GM12878 (cell line): ENCODE results near the gene CCDC12. TPM values are rescaled to one million over a fixed set of nuclear protein-coding genes. Genes with fewer than 3 reads are reported as not detected.

Experiments
- ATAC-seq: fragments of 200-7000 bp; cut with Tn5 transposase; 3 replicates; pipeline ENCODE4 v1.9.1; 2020; ENCODE audit warnings: mild to moderate bottlenecking, moderate library complexity
- BruUV-seq: library from RNA; stranded (reverse); fragments of 400-500 nt; replicated peaks from 2 replicates; lab custom pipeline; 2021; lab: Mats Ljungman, UMichigan
- CTCF ChIA-PET: fragments of 300-600 bp; sonication (Branson Sonifier 250); formaldehyde crosslinking; extraction: SDS; loops from one replicate; lab custom pipeline; 2021; ENCODE audit warnings: inconsistent platforms; lab: Yijun Ruan, JAX
- POLR2A ChIA-PET: fragments of 350-600 bp; formaldehyde crosslinking; extraction: SDS; loops from one replicate; lab custom pipeline; 2021; ENCODE audit warnings: inconsistent platforms; lab: Charles Lee
- RAD21 ChIA-PET: fragments of 300-600 bp; sonication (Branson Sonifier 250); formaldehyde crosslinking; loops from one replicate; lab custom pipeline; 2023; ENCODE audit warnings: antibody characterized with exemption; ENCODE audit not compliant: unreplicated experiment; lab: Charles Lee
- SMC1A ChIA-PET: fragments of 300-600 bp; sonication (Branson Sonifier 250); formaldehyde crosslinking; loops from one replicate; lab custom pipeline; 2023; ENCODE audit not compliant: unreplicated experiment, uncharacterized antibody; lab: Charles Lee
- DNase-seq: peaks from one replicate; pipeline ENCODE4 v3.0.0-alpha.2; 2011; ENCODE audit warnings: low read depth, low spot score
- FAIRE-seq: peaks from 3 replicates; lab custom pipeline; 2011; peaks lifted over from hg19 to GRCh38; lab: Jason Lieb, UNC
- H2AFZ ChIP-seq: 2 replicates; pipeline ENCODE4 v1.6.0; 2011; ENCODE audit warnings: low read depth, low read length, control low read depth; ENCODE audit not compliant: control insufficient read depth
- H3K27ac ChIP-seq: 2 replicates; pipeline ENCODE4 v1.5.1; 2011; ENCODE audit warnings: control low read depth; ENCODE audit not compliant: control insufficient read depth, insufficient read depth
- H3K27me3 ChIP-seq, 2 experiments: replicated peaks in 1 of 2; 2 replicates each; pipeline versions ENCODE4 v1.6.0 to v1.6.1; 2011; ENCODE audit warnings: low read length in 1 of 2; ENCODE audit not compliant: control insufficient read depth in 2 of 2, insufficient read depth in 2 of 2
- H3K36me3 ChIP-seq, 2 experiments: 2 replicates each; pipeline ENCODE4 v1.5.1; 2011; ENCODE audit warnings: low read length in 1 of 2; ENCODE audit not compliant: control insufficient read depth in 2 of 2, insufficient read depth in 2 of 2
- H3K4me1 ChIP-seq: 2 replicates; pipeline ENCODE4 v1.6.1; 2011; ENCODE audit warnings: mild to moderate bottlenecking, low read length, moderate library complexity, mixed read lengths; ENCODE audit not compliant: control insufficient read depth, insufficient read depth
- H3K4me2 ChIP-seq: 2 replicates; pipeline ENCODE4 v1.6.0; 2011; ENCODE audit warnings: control low read depth; ENCODE audit not compliant: control insufficient read depth, insufficient read depth
- H3K4me3 ChIP-seq: fragments of 200-600 bp; sonication (generic); 2 replicates; pipeline ENCODE4 v1.5.1; 2016
- H3K79me2 ChIP-seq: 2 replicates; pipeline ENCODE4 v1.6.0; 2011; ENCODE audit warnings: low read length; ENCODE audit not compliant: control insufficient read depth, insufficient read depth
- H3K9ac ChIP-seq: 2 replicates; pipeline ENCODE4 v1.8.0; 2011; ENCODE audit warnings: low read length, control low read depth, mixed read lengths; ENCODE audit not compliant: control insufficient read depth, insufficient read depth
- H3K9me3 ChIP-seq: replicated peaks from 3 replicates; pipeline ENCODE4 v1.5.1; 2011; ENCODE audit warnings: mild to moderate bottlenecking, low read length; ENCODE audit not compliant: control insufficient read depth, insufficient read depth
- H4K20me1 ChIP-seq: 2 replicates; pipeline ENCODE4 v1.6.0; 2011; ENCODE audit not compliant: control insufficient read depth, insufficient read depth
- CUX1 ChIP-seq: IDR thresholded peaks from 2 replicates; pipeline ENCODE4 v1.6.1; 2012; ENCODE audit warnings: improper control_type of control experiment, low read depth, low read length; ENCODE audit not compliant: insufficient replicate concordance
- E2F4 ChIP-seq: IDR thresholded peaks from 2 replicates; pipeline ENCODE4 v1.6.1; 2012; ENCODE audit warnings: low read depth, low read length, improper control_type of control experiment
- E2F8 ChIP-seq: fragments of 450-650 bp; IDR thresholded peaks from 2 replicates; pipeline ENCODE4 v1.6.1; 2018; ENCODE audit warnings: mild to moderate bottlenecking, low read depth, moderate library complexity; ENCODE audit not compliant: partially characterized antibody
- JUNB ChIP-seq: IDR thresholded peaks from 2 replicates; pipeline ENCODE4 v1.6.1; 2016; ENCODE audit warnings: antibody characterized with exemption, mild to moderate bottlenecking
- NBN ChIP-seq: fragments of 450-650 bp; IDR thresholded peaks from 2 replicates; pipeline ENCODE4 v1.6.1; 2016
- NR2F1 ChIP-seq: fragments of 450-650 bp; conservative IDR thresholded peaks from 2 replicates; pipeline ENCODE4 v1.6.1; 2017; ENCODE audit warnings: mild to moderate bottlenecking
- PKNOX1 ChIP-seq: fragments of 450-650 bp; IDR thresholded peaks from 2 replicates; pipeline ENCODE4 v1.6.1; 2016; ENCODE audit warnings: mild to moderate bottlenecking
- TBL1XR1 ChIP-seq: IDR thresholded peaks from 2 replicates; pipeline ENCODE4 v1.6.1; 2012; ENCODE audit warnings: low read depth, low read length, improper control_type of control experiment
- WRNIP1 ChIP-seq: IDR thresholded peaks from 2 replicates; pipeline ENCODE4 v1.6.1; 2011; ENCODE audit warnings: low read depth, low read length, improper control_type of control experiment, borderline replicate concordance
- WGBS: methylation state at CpG from one replicate; pipeline ENCODE4 v1.1.6; 2016; ENCODE audit warnings: low lambda C conversion rate; ENCODE audit not compliant: insufficient replicate concordance, insufficient coverage; ENCODE audit errors: missing lambda C conversion rate; 5-methylcytosine and 5-hydroxymethylcytosine counted together
- in situ Hi-C: fragments of 300-500 bp; cut with MboI; formaldehyde crosslinking; loops from 9 replicates; pipeline ENCODE4 v1.14.3; 2018; ENCODE audit warnings: mixed read lengths
- intact Hi-C: fragments of 100-400 bp; cut with micrococcal nuclease; formaldehyde crosslinking; loops from one replicate; pipeline ENCODE4 v1.14.2; 2022; ENCODE audit not compliant: unreplicated experiment
- polyA plus RNA-seq, 11 experiments: library from polyadenylated mRNA; depleted of rRNA in 4 of 11; unstranded in 6 of 11; stranded (reverse) in 5 of 11; fragments of >200 nt; fragmentation: Nextera tagmentation in 4 of 11; fragmentation: Illumina TruSeq in 1 of 11; extraction: Ambion mirVana in 4 of 11; extraction: Trizol in 1 of 11; gene quantifications; 1 replicate in 1 of 11; 2 replicates in 10 of 11; pipeline versions ENCODE4 v1.2.1 to v1.2.3, GENCODE V29; 2011 to 2016; ENCODE audit warnings: inconsistent platforms in 2 of 11, missing spikeins in 2 of 11, low read depth in 1 of 11
- total RNA-seq, 4 experiments: library from RNA; depleted of rRNA in 3 of 4; stranded (reverse); fragments of >200 nt in 3 of 4; fragmentation: Illumina TruSeq in 1 of 4; extraction: Trizol in 1 of 4; gene quantifications; 2 replicates each; pipeline versions ENCODE4 v1.2.1 to v1.2.3, GENCODE V29; 2013 to 2021

Gene CCDC12
- total and polyA plus RNA-seq, 10 of the 15 experiments (the other 5 are each of a cell fraction or from before 2014, with no cell fraction given), result 9.2 to 91.4 (median 61.3) TPM

DNA sequence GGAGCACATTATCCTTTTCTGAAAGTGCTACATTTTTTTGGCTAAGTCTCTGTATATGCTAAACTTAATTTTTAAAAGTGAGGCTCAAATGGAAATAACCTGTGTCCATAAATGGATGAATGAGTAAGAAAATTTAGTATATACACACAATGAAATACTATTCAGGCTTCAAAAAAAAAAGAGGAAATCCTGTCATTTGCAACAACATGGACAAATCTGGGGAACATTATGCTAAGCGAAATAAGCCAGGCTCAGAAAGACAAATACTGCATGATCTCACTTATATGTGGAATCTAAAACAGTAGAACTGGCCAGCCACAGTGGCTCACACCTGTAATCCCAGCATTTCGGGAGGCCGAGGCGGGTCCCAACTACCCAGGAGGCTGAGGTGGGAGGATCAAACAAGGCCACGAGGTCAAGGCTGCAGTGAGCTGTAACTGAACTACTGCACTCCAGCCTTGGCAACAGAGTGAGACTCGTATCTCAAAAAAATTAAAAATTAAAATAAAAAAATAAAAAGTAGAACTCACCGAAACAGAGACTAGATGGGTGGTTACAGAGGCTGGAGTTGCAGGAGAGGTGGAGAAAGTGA lies 25.8 kb downstream of the CCDC12 start (continued):
- TF ChIP-seq E2F4 (no peak), TBL1XR1 (no peak), NR2F1 (no peak)

GRCh38 chr3:46950177-46950576 lies 26.4 kb downstream of the CCDC12 start:
- Histone ChIP-seq H3K79me2 (peaks cover 94% of the 10 kb centered on the region), H3K9me3 (no peaks in the 10 kb centered on the region; the same call in 2 of the 3 replicates), H3K27ac (no peak overlapping the region), H3K27me3 (no peaks in the 10 kb centered on the region), H4K20me1 (peaks cover 6% of the 10 kb centered on the region; the same call in 1 of the 2 replicates), H3K4me2 (peak overlapping the region; percentile 41), H3K9ac (no peak overlapping the region), H2AFZ (no peak overlapping the region), H3K4me3 (no peak overlapping the region), H3K4me1 (peaks cover 65% of the 10 kb centered on the region), H3K36me3 (peaks cover 16 to 33% of the 10 kb centered on the region in 2 experiments)
- no peak for ATAC-seq
- in situ Hi-C loops, result no loop called here
- BruUV-seq, result no TSS peak
- CTCF ChIA-PET, result interaction anchor here (1.1 to 1.6 kb wide), 3 partner anchors 9 to 41 kb away, joined by 3 to 5 read pairs (median 4); no protein-coding TSS in a partner anchor
- RAD21 ChIA-PET, result interaction anchor here (0.8 kb wide), 1 partner anchor 21 kb away, joined by 3 read pairs; no protein-coding TSS in a partner anchor
- SMC1A ChIA-PET, result interaction anchor here (17.2 kb wide), 1 partner anchor 18 kb away, joined by 298 read pairs; no protein-coding TSS in a partner anchor
- DNase-seq, result no peak
- intact Hi-C loops, result no loop called here
- no peak for FAIRE-seq
- POLR2A ChIA-PET, result interaction anchor here (0.6 to 10.1 kb wide), 3 partner anchors 8 to 19 kb away, joined by 4 to 163 read pairs (median 4); no protein-coding TSS in a partner anchor
- 72% methylated on average over 2 of the region's 2 CpGs for WGBS
- TF ChIP-seq CUX1 (no peak), NBN (no peak), E2F8 (no peak), WRNIP1 (no peak), JUNB (no peak), PKNOX1 (no peak)
